Neural crest cell (in vitro differentiated cells): Measurements from ENCODE around the gene BARHL2. TPM values are rescaled to one million over a fixed set of nuclear protein-coding genes. Genes with fewer than 3 reads are reported as not detected.
A peak's percentile ranks its signal among the peaks of the same experiment; 100 is the strongest.

Experiments
- DNase-seq: peaks from one replicate; pipeline ENCODE4 v3.0.0; 2021; ENCODE audit warnings: low read depth, mixed read lengths, low spot score
- H3K27ac Mint-ChIP-seq: one replicate; pipeline ENCODE4 v1.8.0; 2021; ENCODE audit warnings: mild to moderate bottlenecking, mixed read lengths; ENCODE audit not compliant: unreplicated experiment
- H3K27me3 Mint-ChIP-seq: 2 replicates; pipeline ENCODE4 v1.8.0; 2021; ENCODE audit warnings: low read depth, mild to moderate bottlenecking, mixed read lengths
- H3K36me3 Mint-ChIP-seq: 2 replicates; pipeline ENCODE4 v1.8.0; 2021; ENCODE audit warnings: low read depth, mild to moderate bottlenecking, mixed read lengths
- H3K4me1 Mint-ChIP-seq: 2 replicates; pipeline ENCODE4 v1.8.0; 2021; ENCODE audit warnings: mixed read lengths
- H3K4me3 Mint-ChIP-seq: one replicate; pipeline ENCODE4 v1.8.0; 2021; ENCODE audit warnings: mild to moderate bottlenecking, mixed read lengths
- H3K9me3 Mint-ChIP-seq: 2 replicates; pipeline ENCODE4 v1.8.0; 2021; ENCODE audit warnings: mixed read lengths
- CTCF ChIP-seq: fragments of 200-600 bp; sonication (generic); conservative IDR thresholded peaks from 2 replicates; pipeline ENCODE4 v1.5.0; 2021; ENCODE audit warnings: antibody characterized with exemption, mild to moderate bottlenecking
- total RNA-seq: library from RNA; stranded (reverse); gene quantifications from 2 replicates; pipeline ENCODE4 v1.2.1, GENCODE V29; 2021

Gene BARHL2
- total RNA-seq, 1 donor from 2014 or later: not detected

DNA sequence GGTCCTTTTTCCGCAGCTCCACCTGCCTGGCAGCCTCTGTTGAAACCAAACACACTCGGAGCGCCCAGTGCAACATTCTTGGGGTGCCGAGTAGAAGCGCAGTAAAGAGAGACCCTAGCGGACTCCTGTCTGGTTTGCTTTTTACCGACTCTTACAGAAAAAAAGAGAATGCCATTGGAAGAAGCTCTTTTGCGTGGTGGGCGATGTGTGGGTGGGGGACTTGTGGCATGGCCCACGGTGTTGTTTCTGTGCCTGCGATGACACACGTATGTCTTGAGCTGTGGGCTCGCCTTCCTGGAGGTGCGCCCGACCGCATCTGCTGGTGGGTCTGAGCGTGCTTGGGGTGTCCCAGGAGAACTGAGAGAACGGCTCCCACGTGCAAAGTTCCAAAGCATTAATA, 7.3 kb upstream of the BARHL2 start:
- Mint-ChIP-seq H3K36me3 (no peaks in the 10 kb centered on the region), H3K4me3 (peak overlapping the region; percentile 60), H3K27ac (no peak overlapping the region), H3K9me3 (no peaks in the 10 kb centered on the region), H3K4me1 (peaks cover 33% of the 10 kb centered on the region), H3K27me3 (peaks cover 100% of the 10 kb centered on the region)
- TF ChIP-seq CTCF: no peak
- no peak for DNase-seq

DNA sequence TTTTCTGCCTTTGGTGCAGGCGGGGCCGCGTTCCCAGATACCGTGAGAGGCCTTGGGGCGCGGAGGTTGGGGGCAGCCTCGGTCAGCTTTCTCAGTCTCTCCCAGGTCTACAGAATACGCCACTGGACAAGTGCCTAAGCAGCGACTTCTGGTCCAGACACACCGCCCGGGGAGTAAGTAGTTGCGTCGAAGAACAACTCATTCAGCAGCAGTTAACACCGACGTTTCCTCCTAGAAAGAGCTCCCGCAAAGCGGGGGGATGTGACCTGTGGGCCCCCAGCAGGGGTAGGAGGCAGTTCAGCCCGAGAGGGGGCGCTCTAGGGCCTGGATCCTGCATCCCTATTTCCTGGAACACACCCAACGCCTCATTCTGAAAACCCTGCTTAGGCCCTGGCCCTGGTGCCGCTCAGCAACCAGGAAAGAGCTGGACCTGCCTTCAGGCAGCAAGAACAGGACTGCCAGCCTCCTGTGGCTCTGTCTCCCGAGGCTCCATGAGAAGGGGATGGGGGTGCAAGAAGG, 6.5 kb upstream of the BARHL2 start:
- TF ChIP-seq CTCF: peak; percentile 48
- peak overlapping the region; percentile 40 for H3K4me3 Mint-ChIP-seq
- no peaks in the 10 kb centered on the region for H3K36me3 Mint-ChIP-seq
- no peaks in the 10 kb centered on the region for H3K9me3 Mint-ChIP-seq
- DNase-seq: no peak
- H3K27me3 Mint-ChIP-seq: peaks cover 100% of the 10 kb centered on the region
- peaks cover 35% of the 10 kb centered on the region for H3K4me1 Mint-ChIP-seq
- H3K27ac Mint-ChIP-seq: no peak overlapping the region

DNA sequence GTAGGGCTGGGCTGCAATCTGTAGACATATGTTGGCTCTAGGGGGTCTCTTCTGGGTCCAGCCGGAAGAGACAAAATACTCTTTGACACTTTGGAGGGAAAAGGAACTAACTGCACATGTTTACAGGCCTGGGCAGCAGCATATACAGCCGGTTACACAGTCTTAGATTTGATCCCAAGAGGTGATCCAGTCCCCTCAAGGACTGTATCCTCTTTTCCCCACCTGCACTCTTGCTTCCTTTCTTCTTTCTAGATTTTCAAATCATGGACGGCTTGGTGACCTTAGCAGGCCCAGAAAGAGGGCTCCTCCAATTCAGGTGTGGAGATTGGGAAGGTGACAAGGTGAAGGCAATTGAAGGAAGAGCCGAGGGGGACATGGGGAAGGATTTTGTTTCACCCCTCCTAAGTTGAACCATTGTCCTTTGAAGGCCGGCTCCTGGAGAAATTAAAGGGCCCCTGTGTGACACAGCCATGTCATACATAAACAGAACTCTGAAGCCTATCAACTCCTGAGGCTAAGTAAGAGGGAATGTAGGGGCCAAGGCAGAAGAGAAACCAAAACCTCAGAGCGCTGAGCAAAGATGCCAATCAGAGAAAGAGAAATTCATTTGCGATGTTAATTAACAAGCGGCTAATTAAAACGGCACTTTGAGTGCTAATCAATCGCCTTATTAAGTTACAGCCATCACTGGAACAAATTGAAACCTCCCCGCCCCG, 5.9 kb upstream of the BARHL2 start:
- Mint-ChIP-seq H3K27ac (no peak overlapping the region), H3K9me3 (no peaks in the 10 kb centered on the region), H3K36me3 (no peaks in the 10 kb centered on the region), H3K4me1 (peaks cover 35% of the 10 kb centered on the region), H3K27me3 (peaks cover 100% of the 10 kb centered on the region), H3K4me3 (peak overlapping the region; percentile 40)
- TF ChIP-seq CTCF: no peak
- no peak for DNase-seq

DNA sequence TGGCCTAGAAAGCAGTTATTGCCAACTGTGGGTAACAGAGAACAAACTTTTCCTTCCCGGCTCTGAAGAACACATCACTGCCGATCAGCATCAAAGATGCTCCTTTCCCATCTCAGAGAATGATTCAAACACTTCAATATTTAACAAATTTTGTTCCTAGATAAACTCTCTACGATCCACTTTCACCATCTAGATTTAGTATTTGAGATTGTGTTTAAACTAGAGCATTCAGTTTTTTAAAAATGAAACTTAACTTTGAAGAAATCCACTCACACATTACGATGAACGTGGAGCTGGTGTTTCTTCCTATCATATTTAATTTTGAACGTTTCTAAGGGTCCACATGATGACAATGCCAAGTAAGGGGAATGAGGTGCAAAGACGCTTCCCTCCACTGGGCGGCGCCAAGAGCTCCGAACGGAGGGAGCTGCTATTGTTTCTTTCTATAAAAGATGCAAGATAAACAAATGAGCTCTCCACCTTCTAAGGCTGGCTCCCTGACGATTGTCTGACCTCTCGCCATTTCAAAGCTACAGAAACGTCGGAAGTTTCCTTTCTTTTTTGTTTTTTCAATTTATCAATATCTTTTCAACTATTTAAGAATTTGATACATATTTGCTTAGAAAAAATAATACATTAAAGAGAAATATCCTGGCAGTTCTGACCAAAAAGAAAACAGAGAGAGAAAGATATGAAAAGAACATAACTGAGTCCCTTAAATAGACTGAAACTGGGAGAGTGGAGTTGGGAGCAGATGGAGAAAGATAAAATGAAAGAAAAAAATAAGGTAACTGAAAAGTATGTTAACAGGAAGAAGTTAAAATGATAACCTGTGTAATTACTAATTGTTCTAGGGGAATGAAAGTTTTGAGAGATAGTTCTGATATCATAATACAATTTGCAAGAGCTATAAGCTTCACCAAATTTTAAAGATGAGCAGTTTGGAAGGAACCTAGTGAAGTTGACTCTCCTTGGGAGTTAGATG, 4.4 kb upstream of the BARHL2 start:
- DNase-seq: peak; percentile 71
- Mint-ChIP-seq H3K27me3 (peaks cover 98% of the 10 kb centered on the region), H3K9me3 (no peaks in the 10 kb centered on the region), H3K36me3 (no peaks in the 10 kb centered on the region), H3K4me3 (peak overlapping the region; percentile 69), H3K27ac (no peak overlapping the region), H3K4me1 (peaks cover 40% of the 10 kb centered on the region)
- TF ChIP-seq CTCF: peak; percentile 86

- H3K4me3 Mint-ChIP-seq: peak overlapping the region; percentile 38
- peaks cover 98% of the 10 kb centered on the region for H3K27me3 Mint-ChIP-seq
- H3K4me1 Mint-ChIP-seq: peaks cover 29% of the 10 kb centered on the region
- no peak for TF ChIP-seq CTCF
- H3K36me3 Mint-ChIP-seq: no peaks in the 10 kb centered on the region
- no peak for DNase-seq
- H3K27ac Mint-ChIP-seq: no peak overlapping the region
- no peaks in the 10 kb centered on the region for H3K9me3 Mint-ChIP-seq
Observed at GRCh38 chr1:90720145-90720636, 3.1 kb upstream of the BARHL2 start.
